ENCODE measurements around the gene OARD1.
A peak's percentile ranks its signal among the peaks of the same experiment; 100 is the strongest.

Gene OARD1

GRCh38 chr6:41073203-41073967, 1.2 kb upstream of the OARD1 start (continued):
- TF ChIP-seq GLI2 (tag by site-specific recombination; IDR thresholded peaks at IDR 0.05; ENCODE audit: borderline replicate concordance, low read depth) (no peak), GLI4 (tag by site-specific recombination; IDR thresholded peaks at IDR 0.05) (no peak; the same call in 1 of the 2 replicates), ZNF639 (tag by site-specific recombination; IDR thresholded peaks at IDR 0.05) (no peak), ZNF654 (tag by site-specific recombination; IDR thresholded peaks at IDR 0.05; ENCODE audit: low read depth) (no peak), ZBTB49 (tag by site-specific recombination; IDR thresholded peaks at IDR 0.05; ENCODE audit: low read depth) (no peak), ZNF148 (tag by site-specific recombination; IDR thresholded peaks at IDR 0.05; ENCODE audit: borderline replicate concordance) (no peak), ZSCAN18 (tag by site-specific recombination; IDR thresholded peaks at IDR 0.05) (no peak), ZNF514 (tag by site-specific recombination; IDR thresholded peaks at IDR 0.05) (no peak), ZNF571 (tag by site-specific recombination; IDR thresholded peaks at IDR 0.05) (no peak), ZNF155 (tag by site-specific recombination; IDR thresholded peaks at IDR 0.05) (no peak), ZNF354C (tag by site-specific recombination; IDR thresholded peaks at IDR 0.05; ENCODE audit: borderline replicate concordance, low read depth) (no peak), ZNF26 (tag by site-specific recombination; IDR thresholded peaks at IDR 0.05) (no peak), HOXA7 (CRISPR knock-in tag; IDR thresholded peaks at IDR 0.05; ENCODE audit: borderline replicate concordance) (no peak), ZNF341 (tag by site-specific recombination; IDR thresholded peaks at IDR 0.05; ENCODE audit: low read depth) (peak; percentile 92), ZNF600 (tag by site-specific recombination; IDR thresholded peaks at IDR 0.05) (peak; percentile 80), PRDM10 (tag by site-specific recombination; IDR thresholded peaks at IDR 0.05) (no peak; the same call in 1 of the 2 replicates), ZNF132 (tag by site-specific recombination; IDR thresholded peaks at IDR 0.05; ENCODE audit: borderline replicate concordance) (no peak), ZNF426 (tag by site-specific recombination; IDR thresholded peaks at IDR 0.05) (no peak), PATZ1 (tag by site-specific recombination; IDR thresholded peaks at IDR 0.05) (peak; percentile 98), ZNF394 (tag by site-specific recombination; IDR thresholded peaks at IDR 0.05; ENCODE audit: borderline replicate concordance) (no peak), ZNF48 (tag by site-specific recombination; IDR thresholded peaks at IDR 0.05) (no peak), TRIM28 (IDR thresholded peaks at IDR 0.05; ENCODE audit: borderline replicate concordance, low read length) (no peak), BCL11B (tag by site-specific recombination; IDR thresholded peaks at IDR 0.05; ENCODE audit: low read depth) (no peak; the same call in 1 of the 2 replicates), ZNF621 (tag by site-specific recombination; IDR thresholded peaks at IDR 0.05) (no peak)

Data from HEK293 (cell line).